Measurements from ENCODE around the gene VAC14. TPM values are rescaled to one million over a fixed set of nuclear protein-coding genes. Genes with fewer than 3 reads are reported as not detected.

Gene VAC14
- polyA plus RNA-seq, 1 donor from 2014 or later, result 8.6 TPM

- H3K4me2 ChIP-seq (ENCODE audit: low read length), result no peak overlapping the region
- no peaks in the 10 kb centered on the region for H3F3A ChIP-seq (ENCODE audit: insufficient read depth, low read length, poor library complexity, severe bottlenecking)
- no peaks in the 10 kb centered on the region for H3K79me2 ChIP-seq (replicated peaks; ENCODE audit: insufficient read depth, low read length)
- no peak overlapping the region for H2AFZ ChIP-seq (ENCODE audit: low read depth, low read length)
- no peaks in the 10 kb centered on the region for H3K9me3 ChIP-seq (ENCODE audit: low read length)
- H3K9ac ChIP-seq (ENCODE audit: low read length), result no peak overlapping the region
- no peaks in the 10 kb centered on the region for H3K27me3 ChIP-seq (ENCODE audit: insufficient read depth, low read depth, low read length)
- no peaks in the 10 kb centered on the region for H3K36me3 ChIP-seq (ENCODE audit: insufficient read depth, low read length)
- H3K9me2 ChIP-seq (ENCODE audit: insufficient read depth, low read length), result no peaks in the 10 kb centered on the region
- no peaks in the 10 kb centered on the region for H4K20me1 ChIP-seq (ENCODE audit: insufficient read depth)
- no peak overlapping the region for H3K27ac ChIP-seq (ENCODE audit: low read length)
- H3K4me3 ChIP-seq (ENCODE audit: low read length), result no peak overlapping the region
- TF ChIP-seq TAF1 (IDR thresholded peaks at IDR 0.05; ENCODE audit: low read depth), result no peak
- no peak for TF ChIP-seq CTCF (IDR thresholded peaks at IDR 0.05; ENCODE audit: poor library complexity, severe bottlenecking)
- TF ChIP-seq POLR2AphosphoS5 (IDR thresholded peaks at IDR 0.05), result no peak
- TF ChIP-seq REST (IDR thresholded peaks at IDR 0.05; ENCODE audit: borderline replicate concordance), result no peak
- no peak for TF ChIP-seq MXI1 (conservative IDR thresholded peaks at IDR 0.05; ENCODE audit: poor library complexity, severe bottlenecking)
- TF ChIP-seq EZH2 (IDR thresholded peaks at IDR 0.05; ENCODE audit: borderline replicate concordance, insufficient read depth, low read length, poor library complexity, severe bottlenecking), result no peak
- TF ChIP-seq RAD21 (conservative IDR thresholded peaks at IDR 0.05), result no peak
- no peak for TF ChIP-seq EP300 (conservative IDR thresholded peaks at IDR 0.05; ENCODE audit: poor library complexity, severe bottlenecking)
- no peak for TF ChIP-seq SMC3 (conservative IDR thresholded peaks at IDR 0.05; ENCODE audit: poor library complexity)
Measured at GRCh38 chr16:70698901-70699300, 102.1 kb downstream of the VAC14 start.

DNA sequence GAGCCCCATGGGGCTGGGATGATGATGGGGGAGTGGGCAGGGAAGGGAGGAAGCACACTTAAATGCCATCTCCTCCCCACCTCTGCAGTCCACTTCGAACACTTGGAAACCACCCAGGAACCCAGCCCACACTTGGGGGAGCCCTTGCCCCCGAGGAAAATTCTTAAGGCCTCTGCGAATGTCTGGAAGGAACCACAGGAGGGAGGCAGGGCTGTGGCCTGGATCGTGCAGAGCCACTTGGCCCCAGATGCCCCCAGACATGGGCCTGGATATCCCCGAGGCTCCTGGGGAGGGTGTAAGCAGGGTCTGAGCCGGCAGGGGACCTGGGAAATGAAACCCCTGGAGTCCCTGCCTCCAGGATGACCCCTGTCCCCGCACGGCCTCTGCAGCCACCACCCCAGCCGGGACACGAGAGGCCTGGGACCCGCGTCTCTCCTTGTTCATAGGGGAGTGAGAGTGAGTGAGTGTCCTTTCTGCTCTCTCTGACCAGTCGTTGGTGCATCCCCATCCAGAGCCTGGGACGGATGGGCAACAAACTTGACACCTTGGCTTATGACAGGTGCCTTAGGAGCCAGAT, 103.3 kb downstream of the VAC14 start:
- no peak overlapping the region for H3K4me3 ChIP-seq (ENCODE audit: low read length)
- no peaks in the 10 kb centered on the region for H3F3A ChIP-seq (ENCODE audit: insufficient read depth, low read length, poor library complexity, severe bottlenecking)
- H3K27me3 ChIP-seq (ENCODE audit: insufficient read depth, low read depth, low read length), result no peaks in the 10 kb centered on the region
- H3K9ac ChIP-seq (ENCODE audit: low read length), result no peak overlapping the region
- no peaks in the 10 kb centered on the region for H3K79me2 ChIP-seq (replicated peaks; ENCODE audit: insufficient read depth, low read length)
- H4K20me1 ChIP-seq (ENCODE audit: insufficient read depth), result no peaks in the 10 kb centered on the region
- TF ChIP-seq POLR2AphosphoS5 (IDR thresholded peaks at IDR 0.05) (no peak), SMC3 (conservative IDR thresholded peaks at IDR 0.05; ENCODE audit: poor library complexity) (no peak), CTCF (IDR thresholded peaks at IDR 0.05; ENCODE audit: poor library complexity, severe bottlenecking) (no peak), EP300 (conservative IDR thresholded peaks at IDR 0.05; ENCODE audit: poor library complexity, severe bottlenecking) (no peak), TAF1 (IDR thresholded peaks at IDR 0.05; ENCODE audit: low read depth) (no peak), RAD21 (conservative IDR thresholded peaks at IDR 0.05) (no peak), MXI1 (conservative IDR thresholded peaks at IDR 0.05; ENCODE audit: poor library complexity, severe bottlenecking) (no peak), REST (IDR thresholded peaks at IDR 0.05; ENCODE audit: borderline replicate concordance) (no peak)
- no peak overlapping the region for H3K27ac ChIP-seq (ENCODE audit: low read length)
- no peak overlapping the region for H3K4me2 ChIP-seq (ENCODE audit: low read length)
- no peaks in the 10 kb centered on the region for H3K9me2 ChIP-seq (ENCODE audit: insufficient read depth, low read length)
- H3K9me3 ChIP-seq (ENCODE audit: low read length), result no peaks in the 10 kb centered on the region
- H2AFZ ChIP-seq (ENCODE audit: low read depth, low read length), result no peak overlapping the region
- no peaks in the 10 kb centered on the region for H3K36me3 ChIP-seq (ENCODE audit: insufficient read depth, low read length)
